GM21381 (cell line): ENCODE data around the gene AKAP13.
"Not testable (repeated sequence)": the region's sequence is repeated elsewhere in the genome, so short reads cannot be mapped to it uniquely, and the experiment has no call there.

ENCODE experiments used
- ATAC-seq: cut with Tn5 transposase; IDR thresholded peaks from one replicate; pipeline ENCODE4 v1.9.1; 2021; ENCODE audit warnings: mild to moderate bottlenecking, moderate library complexity; ENCODE audit not compliant: unreplicated experiment

Gene AKAP13

GRCh38 chr15:85530079-85530478 lies 149.7 kb downstream of the AKAP13 start:
- ATAC-seq = no peak

- no peak for ATAC-seq
Measured at GRCh38 chr15:85531083-85531482, 150.7 kb downstream of the AKAP13 start.

GRCh38 chr15:85532689-85533088 lies 152.3 kb downstream of the AKAP13 start:
- no peak for ATAC-seq

GRCh38 chr15:85534031-85534430 lies 153.6 kb downstream of the AKAP13 start:
- peak; percentile 96 for ATAC-seq

GRCh38 chr15:85535533-85536330 lies 155.3 kb downstream of the AKAP13 start:
- ATAC-seq = not testable (repeated sequence)

- no peak for ATAC-seq
Measured at GRCh38 chr15:85536341-85536740, 155.9 kb downstream of the AKAP13 start.

GRCh38 chr15:85539491-85539890 lies 159.1 kb downstream of the AKAP13 start:
- no peak for ATAC-seq

GRCh38 chr15:85540085-85540797 lies 159.8 kb downstream of the AKAP13 start:
- no peak for ATAC-seq

GRCh38 chr15:85541744-85542143 lies 161.3 kb downstream of the AKAP13 start:
- ATAC-seq = peak; percentile 69

- ATAC-seq = no peak
Measured at GRCh38 chr15:85542488-85542887, 162.1 kb downstream of the AKAP13 start.

GRCh38 chr15:85542895-85543331 lies 162.5 kb downstream of the AKAP13 start:
- ATAC-seq = no peak

GRCh38 chr15:85543741-85544155 lies 163.3 kb downstream of the AKAP13 start:
- ATAC-seq = no peak

- ATAC-seq = no peak
Measured at GRCh38 chr15:85545185-85545584, 164.8 kb downstream of the AKAP13 start.

- ATAC-seq = no peak
Measured at GRCh38 chr15:85545752-85546151, 165.3 kb downstream of the AKAP13 start.

GRCh38 chr15:85547386-85547785 lies 167.0 kb downstream of the AKAP13 start:
- ATAC-seq = no peak

- no peak for ATAC-seq
Measured at GRCh38 chr15:85550283-85550682, 169.9 kb downstream of the AKAP13 start.

- no peak for ATAC-seq
Measured at GRCh38 chr15:85551221-85551832, 170.9 kb downstream of the AKAP13 start.

- peak; percentile 54 for ATAC-seq
Measured at GRCh38 chr15:85554852-85555521, 174.6 kb downstream of the AKAP13 start.

GRCh38 chr15:85555875-85556617 lies 175.6 kb downstream of the AKAP13 start:
- peak; percentile 72 for ATAC-seq

- ATAC-seq = no peak
Measured at GRCh38 chr15:85556618-85556895, 176.2 kb downstream of the AKAP13 start.

GRCh38 chr15:85557385-85557784 lies 177.0 kb downstream of the AKAP13 start:
- ATAC-seq = no peak
